Skeletal muscle cell (primary cell): Measurements from ENCODE around the gene TMF1.

Source experiments
- DNase-seq: peaks from one replicate; pipeline ENCODE4 v3.0.0-alpha.2; 2010; ENCODE audit warnings: low read depth
- H3K4me3 ChIP-seq: 2 replicates; pipeline ENCODE4 v1.5.1; 2011; ENCODE audit warnings: low read depth, mild to moderate bottlenecking, control low read depth, low read length, moderate library complexity

TMF1 gene

GRCh38 chr3:69051756-69052471 lies at the start of gene TMF1:
TSS of gene TMF1 (minus strand) at chr3:69052333. CDS start at chr3:69052086, 247 bp downstream.
- peak within 1 kb of the TSS; percentile 87 for H3K4me3 ChIP-seq
- DNase-seq: peak; percentile 97

GRCh38 chr3:69099576-69099975 lies 47.4 kb upstream of the TMF1 start:
- no peak for DNase-seq
- no peak overlapping the region for H3K4me3 ChIP-seq

GRCh38 chr3:69097407-69098086 lies 45.4 kb upstream of the TMF1 start:
- DNase-seq: no peak
- H3K4me3 ChIP-seq: no peak overlapping the region

- no peak overlapping the region for H3K4me3 ChIP-seq
- DNase-seq: no peak
Observed at GRCh38 chr3:69096299-69096698, 44.2 kb upstream of the TMF1 start.

GRCh38 chr3:69095636-69096035 lies 43.5 kb upstream of the TMF1 start:
- H3K4me3 ChIP-seq: no peak overlapping the region
- no peak for DNase-seq

GRCh38 chr3:69094467-69095205 lies 42.5 kb upstream of the TMF1 start:
- H3K4me3 ChIP-seq: no peak overlapping the region
- no peak for DNase-seq

GRCh38 chr3:69092030-69092516 lies 39.9 kb upstream of the TMF1 start:
- H3K4me3 ChIP-seq: no peak overlapping the region
- DNase-seq: no peak

- no peak for DNase-seq
- no peak overlapping the region for H3K4me3 ChIP-seq
Observed at GRCh38 chr3:69091389-69092029, 39.4 kb upstream of the TMF1 start.

- H3K4me3 ChIP-seq: no peak overlapping the region
- peak; percentile 41 for DNase-seq
Observed at GRCh38 chr3:69090021-69090420, 37.9 kb upstream of the TMF1 start.

- no peak overlapping the region for H3K4me3 ChIP-seq
- peak; percentile 49 for DNase-seq
Observed at GRCh38 chr3:69088063-69088462, 35.9 kb upstream of the TMF1 start.

GRCh38 chr3:69087030-69087791 lies 35.1 kb upstream of the TMF1 start:
- DNase-seq: no peak
- peak overlapping the region; percentile 84 for H3K4me3 ChIP-seq

- DNase-seq: peak; percentile 95
Observed at GRCh38 chr3:69085833-69086722, 33.9 kb upstream of the TMF1 start.

GRCh38 chr3:69085168-69085832 lies 33.2 kb upstream of the TMF1 start:
- no peak for DNase-seq

More at GRCh38 chr3:69085833-69086722, 33.9 kb upstream of the TMF1 start:
- H3K4me3 ChIP-seq: peak overlapping the region; percentile 84

GRCh38 chr3:69084326-69085167 lies 32.4 kb upstream of the TMF1 start, which contains the start of gene ARL6IP5:
TSS of gene ARL6IP5 (plus strand) at chr3:69084937. CDS start at chr3:69085048, 111 bp downstream.
- peak; percentile 82 for DNase-seq
- peak within 1 kb of the TSS; percentile 84 for H3K4me3 ChIP-seq

More at GRCh38 chr3:69085168-69085832, 33.2 kb upstream of the TMF1 start:
- peak overlapping the region; percentile 84 for H3K4me3 ChIP-seq

- peak; percentile 92 for DNase-seq
- H3K4me3 ChIP-seq: no peak overlapping the region
Observed at GRCh38 chr3:69082805-69083204, 30.7 kb upstream of the TMF1 start.

- no peak for DNase-seq
- H3K4me3 ChIP-seq: no peak overlapping the region
Observed at GRCh38 chr3:69082361-69082760, 30.2 kb upstream of the TMF1 start.
